C4-2B (cell line): ENCODE data around the gene GGTLC2.

Experiments used
- CTCF ChIP-seq: fragments of 450-650 bp; conservative IDR thresholded peaks from 2 replicates; pipeline ENCODE4 v1.5.1; 2017; ENCODE audit warnings: mild to moderate bottlenecking
- ZFX ChIP-seq: fragments of 450-650 bp; IDR thresholded peaks from 2 replicates; pipeline ENCODE4 v1.6.1; 2017

- TF ChIP-seq CTCF (no peak), ZFX (no peak)
These were observed 45.2 kb upstream of the GGTLC2 start for GRCh38 chr22:22599248-22599647.
